ES-I3 (cell line): ENCODE results near the gene ZNF638.
"Not testable (repeated sequence)": the region's sequence is repeated elsewhere in the genome, so short reads cannot be mapped to it uniquely, and the experiment has no call there.

ENCODE experiments used
- H3K36me3 ChIP-seq: 2 replicates; pipeline ENCODE4 v1.6.1; 2013; ENCODE audit warnings: mild to moderate bottlenecking, low read length, control low read depth, moderate library complexity; ENCODE audit not compliant: insufficient read depth
- H3K4me1 ChIP-seq: 2 replicates; pipeline ENCODE4 v1.6.1; 2013; ENCODE audit warnings: mild to moderate bottlenecking, control low read depth, low read length; ENCODE audit not compliant: insufficient read depth
- H3K9ac ChIP-seq: 2 replicates; pipeline ENCODE4 v1.6.1; 2013; ENCODE audit warnings: low read depth, mild to moderate bottlenecking, low read length, moderate library complexity
- H3K9me3 ChIP-seq: 2 replicates; pipeline ENCODE4 v1.6.1; 2013; ENCODE audit warnings: mild to moderate bottlenecking, low read length, moderate library complexity; ENCODE audit not compliant: control insufficient read depth, insufficient read depth

The ZNF638 gene

DNA sequence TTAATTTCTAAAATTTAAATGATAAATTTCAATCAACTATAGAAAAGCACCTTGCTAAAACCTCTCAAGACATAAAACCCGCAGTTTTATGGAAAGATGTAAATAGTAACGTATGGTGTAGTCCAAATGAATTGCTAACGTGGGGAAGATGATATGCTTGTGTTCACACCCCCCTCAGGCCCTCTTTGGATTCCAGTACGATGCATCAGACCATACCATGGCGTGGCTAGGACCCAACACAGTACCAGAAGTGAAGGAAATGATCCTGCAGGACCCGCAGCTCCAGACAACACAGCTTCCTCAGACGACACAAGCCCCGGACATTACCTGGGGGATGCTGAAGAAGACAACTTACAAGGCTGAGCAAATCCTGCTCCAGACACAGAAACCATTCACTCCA, 61.6 kb downstream of the ZNF638 start:
- H3K4me1 ChIP-seq: no peaks in the 10 kb centered on the region
- peaks cover 16% of the 10 kb centered on the region for H3K36me3 ChIP-seq
- H3K9ac ChIP-seq: no peak overlapping the region
- H3K9me3 ChIP-seq: no peaks in the 10 kb centered on the region

DNA sequence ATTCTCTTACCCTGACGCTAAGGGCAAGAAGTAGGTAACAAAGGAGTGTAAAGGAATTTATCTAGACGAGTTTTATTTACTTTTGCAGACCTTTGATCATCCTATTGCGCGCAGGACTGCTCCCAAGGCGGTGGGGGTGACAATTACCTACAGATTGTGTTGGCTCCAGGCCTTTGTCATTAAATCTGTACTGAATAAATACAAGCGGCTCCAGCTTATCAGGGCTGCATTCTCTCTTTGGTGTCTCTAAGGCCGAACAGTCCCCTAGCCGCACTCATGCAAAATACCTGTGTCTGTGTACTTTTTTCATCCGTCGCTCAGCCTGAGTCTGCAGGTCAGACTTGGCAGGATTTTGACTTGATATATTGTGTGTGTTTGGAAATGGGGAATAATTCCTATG, 63.9 kb downstream of the ZNF638 start:
- no peaks in the 10 kb centered on the region for H3K9me3 ChIP-seq
- no peaks in the 10 kb centered on the region for H3K4me1 ChIP-seq
- H3K9ac ChIP-seq: no peak overlapping the region
- H3K36me3 ChIP-seq: peaks cover 12% of the 10 kb centered on the region

DNA sequence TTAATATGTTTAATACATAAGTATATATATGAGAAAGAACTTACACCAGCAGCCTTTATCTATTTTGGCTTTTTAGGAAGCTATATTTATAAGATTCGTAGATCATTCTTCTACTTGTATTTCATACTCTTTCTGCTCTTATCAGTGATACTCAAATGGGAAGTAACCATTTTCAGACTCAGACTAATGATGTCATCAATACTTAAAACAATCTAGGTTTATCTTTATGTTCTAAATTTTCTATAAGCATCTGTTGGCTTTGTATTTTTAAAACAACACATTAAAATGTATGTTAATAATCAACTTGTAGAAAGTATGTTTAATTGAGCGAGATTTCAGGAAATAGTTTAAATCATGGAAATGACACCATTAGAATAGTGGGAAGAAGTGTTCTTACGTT, 70.8 kb downstream of the ZNF638 start:
- H3K9ac ChIP-seq: no peak overlapping the region
- peaks cover 10% of the 10 kb centered on the region for H3K36me3 ChIP-seq
- no peaks in the 10 kb centered on the region for H3K4me1 ChIP-seq
- H3K9me3 ChIP-seq: no peaks in the 10 kb centered on the region

DNA sequence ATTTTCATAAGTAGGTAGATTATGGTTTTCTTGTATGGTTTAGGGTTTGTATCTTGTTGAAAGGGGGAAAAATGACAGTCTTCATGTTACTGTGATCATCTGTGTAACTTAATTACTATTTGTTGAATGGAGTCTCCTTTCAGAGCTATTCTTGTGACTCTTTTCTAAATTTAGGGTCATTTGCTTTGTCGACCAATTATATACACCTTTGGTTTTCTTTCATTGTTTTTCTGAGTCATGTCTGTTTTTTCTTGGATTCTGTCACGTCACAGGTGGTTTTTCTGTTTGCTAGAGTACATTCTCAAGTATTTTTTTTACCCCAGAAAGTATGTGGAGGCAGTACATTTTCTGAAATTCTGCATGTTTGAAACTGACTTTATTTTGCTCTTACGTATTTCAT, 78.0 kb downstream of the ZNF638 start:
- peaks cover 4% of the 10 kb centered on the region; the same call in 1 of the 2 replicates for H3K36me3 ChIP-seq
- no peaks in the 10 kb centered on the region for H3K4me1 ChIP-seq
- no peaks in the 10 kb centered on the region for H3K9me3 ChIP-seq
- H3K9ac ChIP-seq: no peak overlapping the region

DNA sequence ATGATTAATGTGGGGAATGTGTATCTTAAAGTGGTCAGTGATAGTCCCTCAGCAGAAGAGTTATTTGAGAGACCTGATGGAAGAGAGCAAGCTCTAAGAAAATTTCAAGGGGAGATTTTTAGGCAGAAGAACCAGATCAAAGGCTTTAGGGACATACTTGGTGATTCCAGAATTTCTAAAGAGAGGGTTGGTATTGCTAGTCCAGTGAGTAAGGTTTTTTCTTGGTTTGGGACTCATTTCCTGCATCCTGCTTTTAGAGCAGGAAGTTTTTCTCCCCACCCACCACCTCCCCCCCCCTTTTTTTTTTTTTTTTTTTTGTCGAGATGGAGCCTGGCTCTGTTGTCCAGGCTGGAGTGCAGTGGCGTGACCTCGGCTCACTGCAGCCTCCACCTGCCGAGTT, 79.1 kb downstream of the ZNF638 start:
- no peaks in the 10 kb centered on the region for H3K9me3 ChIP-seq
- peaks cover 4% of the 10 kb centered on the region; the same call in 1 of the 2 replicates for H3K36me3 ChIP-seq
- no peaks in the 10 kb centered on the region for H3K4me1 ChIP-seq
- no peak overlapping the region for H3K9ac ChIP-seq

DNA sequence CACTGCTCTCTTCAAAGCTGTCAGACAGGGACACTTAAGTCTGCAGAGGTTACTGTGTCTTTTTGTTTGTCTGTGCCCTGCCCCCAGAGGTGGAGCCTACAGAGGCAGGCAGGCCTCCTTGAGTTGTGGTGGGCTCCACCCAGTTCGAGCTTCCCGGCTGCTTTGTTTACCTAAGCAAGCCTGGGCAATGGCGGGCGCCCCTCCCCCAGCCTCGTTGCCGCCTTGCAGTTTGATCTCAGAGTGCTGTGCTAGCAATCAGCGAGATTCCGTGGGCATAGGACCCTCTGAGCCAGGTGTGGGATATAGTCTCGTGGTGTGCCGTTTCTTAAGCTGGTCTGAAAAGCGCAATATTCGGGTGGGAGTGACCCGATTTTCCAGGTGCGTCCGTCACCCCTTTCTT, 85.3 kb downstream of the ZNF638 start:
- not testable (repeated sequence) for H3K9me3 ChIP-seq, H3K4me1 ChIP-seq, H3K9ac ChIP-seq, H3K36me3 ChIP-seq

DNA sequence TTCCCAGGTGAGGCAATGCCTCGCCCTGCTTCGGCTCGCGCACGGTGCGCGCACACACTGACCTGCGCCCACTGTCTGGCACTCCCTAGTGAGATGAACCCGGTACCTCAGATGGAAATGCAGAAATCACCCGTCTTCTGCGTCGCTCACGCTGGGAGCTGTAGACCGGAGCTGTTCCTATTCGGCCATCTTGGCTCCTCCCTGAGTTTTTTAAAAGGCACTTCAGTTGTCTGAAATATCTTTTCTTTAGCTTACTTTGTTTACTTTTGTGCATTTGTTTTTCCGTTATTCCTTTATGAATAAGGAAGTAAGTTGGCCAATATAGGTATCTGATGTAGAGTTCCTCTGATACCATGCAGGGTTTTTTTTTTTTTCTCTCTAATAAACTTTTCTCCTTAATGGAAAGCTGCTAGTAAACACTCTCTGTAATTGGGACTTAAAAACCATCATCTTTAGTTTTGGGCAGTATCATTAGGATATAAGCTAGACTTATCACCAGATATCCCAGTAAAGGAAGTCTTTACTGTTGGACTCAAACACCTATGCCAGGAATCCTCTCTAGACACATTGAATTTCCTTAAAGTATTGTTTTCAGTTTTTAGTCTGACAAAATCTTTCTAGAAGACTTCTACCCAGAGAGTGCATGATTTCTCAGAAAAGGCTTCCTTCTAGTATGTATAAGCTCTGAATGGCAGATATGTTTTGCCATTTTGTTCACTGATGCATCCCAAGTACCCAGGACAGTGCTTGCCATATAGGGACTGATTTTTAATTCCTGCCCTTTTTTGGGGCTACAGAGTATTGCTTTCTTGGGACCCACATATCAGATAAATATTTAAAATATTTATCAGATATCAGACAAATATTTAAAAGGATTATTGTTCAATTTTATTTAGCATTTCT, 86.0 kb downstream of the ZNF638 start:
- Histone ChIP-seq H3K4me1 (no peaks in the 10 kb centered on the region), H3K9ac (peak overlapping the region; percentile 57), H3K36me3 (no peaks in the 10 kb centered on the region)

DNA sequence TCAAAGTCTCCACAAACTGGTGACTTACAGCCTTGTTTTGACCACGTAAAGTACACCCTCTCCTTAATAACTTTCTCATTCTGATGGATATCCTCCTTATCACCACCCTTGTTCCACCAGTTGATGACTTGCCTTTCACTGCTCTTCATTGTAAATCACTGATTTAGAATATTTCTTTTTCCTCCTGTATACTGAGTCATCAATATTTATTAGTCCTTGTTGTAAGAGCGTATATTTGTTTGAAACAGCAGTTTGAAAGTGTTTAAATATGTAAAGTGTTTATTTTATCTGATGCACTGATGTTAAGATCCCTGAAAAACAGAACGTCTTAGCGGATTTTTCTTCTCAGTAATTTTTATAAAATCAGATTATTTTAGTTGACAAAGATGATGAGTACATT, 87.6 kb downstream of the ZNF638 start:
- no peaks in the 10 kb centered on the region for H3K4me1 ChIP-seq
- no peak overlapping the region for H3K9ac ChIP-seq
- no peaks in the 10 kb centered on the region for H3K9me3 ChIP-seq
- H3K36me3 ChIP-seq: peaks cover 6% of the 10 kb centered on the region; the same call in 1 of the 2 replicates

More for the DNA sequence above, 86.0 kb downstream of the ZNF638 start:
- no peaks in the 10 kb centered on the region for H3K9me3 ChIP-seq

DNA sequence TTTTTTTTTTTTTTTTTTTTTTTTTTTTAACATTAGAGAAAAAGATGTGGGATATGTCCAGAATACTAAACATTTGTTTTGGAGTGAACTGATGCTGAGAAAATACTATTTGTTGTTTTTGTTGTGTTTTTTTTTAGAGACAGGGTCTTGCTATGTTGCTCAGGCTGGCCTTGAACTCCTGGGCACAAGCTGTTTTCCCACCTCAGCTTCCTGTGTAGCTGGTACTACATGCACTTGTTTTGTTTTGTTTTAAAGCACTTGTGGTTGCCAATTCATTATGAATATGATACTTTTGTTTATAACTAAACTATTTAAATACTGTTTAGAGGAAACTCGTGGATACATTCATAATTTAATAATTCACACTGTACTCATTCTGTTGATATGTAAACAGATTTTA, 88.4 kb downstream of the ZNF638 start:
- H3K36me3 ChIP-seq: peaks cover 6% of the 10 kb centered on the region; the same call in 1 of the 2 replicates
- H3K9me3 ChIP-seq: no peaks in the 10 kb centered on the region
- H3K9ac ChIP-seq: no peak overlapping the region
- H3K4me1 ChIP-seq: no peaks in the 10 kb centered on the region

DNA sequence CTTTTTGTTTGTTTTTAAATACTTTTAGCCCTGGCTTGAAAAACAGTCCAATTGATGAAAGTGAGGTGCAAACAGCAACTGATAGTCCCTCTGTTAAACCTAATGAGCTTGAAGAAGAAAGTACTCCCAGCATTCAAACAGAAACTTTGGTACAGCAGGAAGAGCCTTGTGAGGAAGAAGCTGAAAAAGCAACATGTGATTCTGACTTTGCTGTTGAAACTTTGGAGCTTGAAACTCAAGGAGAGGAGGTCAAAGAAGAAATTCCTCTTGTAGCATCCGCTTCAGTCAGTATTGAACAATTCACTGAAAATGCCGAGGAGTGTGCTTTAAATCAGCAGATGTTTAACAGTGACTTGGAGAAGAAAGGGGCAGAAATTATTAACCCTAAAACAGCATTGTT, 91.2 kb downstream of the ZNF638 start:
- Histone ChIP-seq H3K36me3 (peaks cover 14% of the 10 kb centered on the region), H3K9ac (no peak overlapping the region), H3K4me1 (no peaks in the 10 kb centered on the region), H3K9me3 (no peaks in the 10 kb centered on the region)

DNA sequence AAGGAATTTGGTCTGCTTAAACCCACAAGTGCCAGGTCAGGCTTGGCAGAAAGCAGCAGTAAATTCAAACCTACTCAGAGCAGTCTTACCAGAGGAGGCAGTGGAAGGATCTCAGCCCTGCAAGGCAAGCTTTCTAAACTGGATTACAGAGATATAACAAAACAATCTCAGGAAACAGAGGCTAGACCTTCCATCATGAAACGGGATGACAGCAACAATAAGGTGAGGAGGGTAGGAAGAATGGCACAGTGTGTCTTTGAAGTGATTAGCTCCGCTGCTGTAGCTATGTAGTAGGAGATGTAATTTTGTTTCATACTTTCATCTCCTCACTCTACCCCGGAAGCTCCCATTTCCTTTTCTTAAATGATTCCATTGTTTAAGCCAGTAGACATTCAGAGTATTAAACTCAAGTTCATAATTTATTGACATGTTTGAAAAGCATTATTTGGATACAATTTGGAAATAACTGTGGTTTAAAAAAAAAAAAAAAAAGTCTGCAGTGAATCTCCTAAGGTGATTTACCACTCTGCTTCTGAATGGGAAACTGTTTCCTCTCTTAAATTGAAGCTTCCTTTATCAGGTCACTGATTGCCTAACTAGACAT, 92.3 kb downstream of the ZNF638 start:
- Histone ChIP-seq H3K4me1 (no peaks in the 10 kb centered on the region), H3K9me3 (no peaks in the 10 kb centered on the region), H3K36me3 (peaks cover 14% of the 10 kb centered on the region), H3K9ac (no peak overlapping the region)

DNA sequence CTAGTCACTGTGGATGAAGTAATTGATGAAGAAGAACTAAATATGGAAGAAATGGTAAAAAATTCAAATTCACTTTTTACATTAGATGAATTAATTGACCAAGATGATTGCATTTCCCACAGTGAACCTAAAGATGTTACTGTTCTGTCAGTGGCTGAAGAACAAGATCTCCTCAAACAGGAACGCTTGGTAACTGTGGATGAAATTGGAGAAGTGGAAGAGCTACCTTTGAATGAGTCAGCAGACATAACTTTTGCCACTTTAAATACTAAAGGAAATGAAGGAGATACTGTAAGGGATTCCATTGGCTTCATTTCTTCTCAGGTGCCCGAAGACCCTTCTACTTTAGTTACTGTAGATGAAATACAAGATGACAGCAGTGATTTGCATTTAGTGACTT, 95.1 kb downstream of the ZNF638 start:
- H3K9ac ChIP-seq: no peak overlapping the region
- no peaks in the 10 kb centered on the region for H3K4me1 ChIP-seq
- no peaks in the 10 kb centered on the region for H3K9me3 ChIP-seq
- H3K36me3 ChIP-seq: peaks cover 14% of the 10 kb centered on the region

DNA sequence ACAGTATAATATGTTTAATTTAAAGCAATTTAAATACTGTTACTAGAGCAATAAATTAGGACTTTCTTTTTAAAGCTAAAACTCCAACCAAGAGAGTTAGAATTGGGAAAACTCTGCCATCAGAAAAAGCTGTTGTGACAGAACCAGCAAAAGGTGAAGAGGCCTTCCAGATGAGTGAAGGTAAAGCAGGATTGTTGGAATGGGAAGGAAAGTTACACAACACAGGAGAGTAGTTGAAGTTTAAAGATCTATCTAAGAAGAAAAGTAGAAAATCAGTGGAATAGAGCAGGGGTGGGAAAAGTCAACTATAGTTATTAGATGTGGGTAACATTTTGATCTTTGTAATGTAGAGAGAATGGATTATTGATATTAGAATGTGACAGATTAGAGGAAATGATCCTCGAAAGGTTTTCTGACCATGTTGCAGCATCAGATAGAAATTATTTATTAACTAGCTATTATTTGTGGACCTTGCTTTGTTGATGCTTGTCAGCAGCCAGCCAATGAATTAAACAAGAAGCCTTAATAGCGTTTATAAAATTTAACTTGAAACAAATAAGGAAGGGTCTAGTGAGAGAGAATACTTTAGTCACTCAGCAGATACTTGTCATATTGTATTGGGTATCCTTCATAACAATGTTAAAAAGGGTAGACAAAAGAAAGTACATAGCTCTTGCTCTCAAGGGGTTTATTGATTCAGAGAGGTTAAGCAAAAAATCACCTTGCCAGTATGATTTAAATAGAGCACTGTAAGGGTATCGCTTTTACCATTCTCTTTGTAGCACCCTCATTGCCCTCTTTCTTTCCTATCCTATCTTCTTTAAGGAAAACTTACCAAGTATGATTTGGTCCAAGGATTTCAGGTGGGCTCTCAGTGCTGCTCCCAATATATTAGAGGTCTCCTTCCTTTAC, 97.1 kb downstream of the ZNF638 start:
- Histone ChIP-seq H3K9ac (no peak overlapping the region), H3K36me3 (peaks cover 17% of the 10 kb centered on the region), H3K4me1 (no peaks in the 10 kb centered on the region), H3K9me3 (no peaks in the 10 kb centered on the region)

DNA sequence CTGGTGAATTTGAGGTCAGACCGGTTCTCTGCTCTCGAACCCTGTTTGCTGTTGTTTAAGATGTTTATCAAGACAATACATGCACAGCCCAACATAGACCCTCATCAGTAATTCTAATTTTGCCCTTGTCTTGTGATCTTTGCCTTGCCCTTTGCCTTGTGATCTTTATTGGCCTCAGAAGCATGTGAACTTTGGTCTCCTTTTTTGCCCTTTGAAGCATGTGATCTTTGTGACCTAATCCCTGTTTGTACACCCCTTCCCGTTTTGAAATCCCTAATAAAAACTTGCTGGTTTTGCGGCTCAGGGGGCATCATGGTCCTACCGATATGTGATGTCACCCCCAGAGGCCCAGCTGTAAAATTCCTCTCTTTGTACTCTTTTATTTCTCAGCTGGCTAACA, 113.6 kb downstream of the ZNF638 start:
- not testable (repeated sequence) for H3K4me1 ChIP-seq, H3K9ac ChIP-seq, H3K36me3 ChIP-seq, H3K9me3 ChIP-seq
